Transverse colon (tissue), 4 donors: ENCODE data around the gene IL1RAPL1. TPM values are rescaled to one million over a fixed set of nuclear protein-coding genes. Genes with fewer than 3 reads are reported as not detected.

Source experiments
- DNase-seq: peaks from one replicate; pipeline ENCODE4 v3.0.0-alpha.2; 2019
- H3K27ac ChIP-seq, 4 donors: fragments of 200-600 bp; sonication (generic); 2 replicates each; pipeline ENCODE4 v1.5.1; 2016 to 2018; ENCODE audit warnings: inconsistent platforms in 4 of 4
- H3K27me3 ChIP-seq: fragments of 200-600 bp; sonication (generic); 2 replicates; pipeline ENCODE4 v1.5.1; 2017; ENCODE audit warnings: inconsistent platforms
- H3K36me3 ChIP-seq, 4 donors: fragments of 200-600 bp; sonication (generic); 2 replicates each; pipeline ENCODE4 v1.5.1; 2017 to 2019; ENCODE audit warnings: inconsistent platforms in 4 of 4
- H3K4me1 ChIP-seq, 4 donors: fragments of 200-600 bp; sonication (generic); 2 replicates each; pipeline ENCODE4 v1.5.1; 2017 to 2020; ENCODE audit warnings: inconsistent platforms in 4 of 4
- H3K4me3 ChIP-seq, 4 donors: fragments of 200-600 bp; sonication (generic); 1 replicate in 1 of 4; 2 replicates in 3 of 4; pipeline versions ENCODE4 v1.5.1 to v1.6.1; 2017 to 2019; ENCODE audit warnings: inconsistent platforms in 4 of 4
- H3K9me3 ChIP-seq, 2 donors: fragments of 200-600 bp; sonication (generic); 2 replicates each; pipeline ENCODE4 v1.5.1; 2017 to 2019; ENCODE audit warnings: inconsistent platforms in 2 of 2
- EP300 ChIP-seq: sonication (generic); formaldehyde crosslinking; IDR thresholded peaks from one replicate; pipeline ENCODE4 v1.6.1; 2017; ENCODE audit warnings: antibody characterized with exemption, low read depth
- POLR2A ChIP-seq: fragments of 450-650 bp; IDR thresholded peaks from one replicate; pipeline ENCODE4 v1.6.1; 2016; ENCODE audit warnings: antibody characterized with exemption, mild to moderate bottlenecking, moderate library complexity
- POLR2AphosphoS5 ChIP-seq, 3 donors: sonication (generic); formaldehyde crosslinking; IDR thresholded peaks; one replicate each; pipeline ENCODE4 v1.6.1; 2016; ENCODE audit warnings: antibody characterized with exemption in 3 of 3
- WGBS, 2 donors: methylation state at CpG; one replicate each; pipeline ENCODE4 v1.1.5; 2018; ENCODE audit warnings: low coverage in 1 of 2; 5-methylcytosine and 5-hydroxymethylcytosine counted together
- in situ Hi-C, 4 donors: fragments of 200-750 bp; cut with MboI; loops; one replicate each; pipeline versions ENCODE4 v1.15.0 to v1.15.1; 2017; ENCODE audit warnings: low sequenced_read_pairs in 3 of 4, low pct_ligation_motif_present in 1 of 4, low pct_unique_long_range_greater_than_20kb in 1 of 4
- intact Hi-C: fragments of 100-400 bp; cut with DNase I; formaldehyde crosslinking; loops from one replicate; pipeline ENCODE4 v1.15.1; 2023; ENCODE audit warnings: low total_unique reads
- total RNA-seq, 4 donors: library from RNA; depleted of rRNA; stranded (reverse); fragments of >200 nt; gene quantifications; one replicate each; pipeline ENCODE4 v1.1.0, GENCODE V29; 2016
- TF ChIP-seq, protein P1 (sequence below), 5 experiments: fragments of 200-600 bp in 3 of 5; fragments of 450-650 bp in 2 of 5; sonication (generic) in 3 of 5; IDR thresholded peaks; 1 replicate in 2 of 5; 2 replicates in 3 of 5; pipeline ENCODE4 v1.5.1; 2016 to 2017; ENCODE audit warnings: antibody characterized with exemption in 5 of 5, inconsistent platforms in 3 of 5, mild to moderate bottlenecking in 2 of 5, moderate library complexity in 1 of 5

Gene IL1RAPL1
- total RNA-seq, 4 donors from 2014 or later, result 0.14 to 0.32 (median 0.20) TPM; not detected in 1

DNA sequence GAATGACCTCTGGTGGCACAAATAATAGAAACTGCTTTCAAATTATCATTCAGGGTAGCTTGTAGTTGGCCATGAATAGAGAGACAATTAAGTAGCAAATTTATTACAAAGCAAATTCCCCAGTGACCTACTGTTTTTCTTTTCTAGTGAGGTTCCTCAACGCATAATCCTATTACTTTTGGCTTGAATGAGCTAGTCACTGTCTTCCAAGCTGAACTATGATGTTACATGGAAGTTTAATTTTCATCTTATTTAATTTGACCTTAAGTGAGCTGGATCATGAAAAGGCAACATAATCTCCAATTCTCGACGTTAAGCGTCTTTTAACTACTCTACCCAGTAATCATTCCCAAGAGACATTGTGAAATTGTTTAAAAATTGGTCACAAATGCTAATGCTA, 1280.7 kb downstream of the IL1RAPL1 start:
- Histone ChIP-seq H3K4me1 (no peaks in the 10 kb centered on the region), H3K36me3 (no peaks in the 10 kb centered on the region), H3K27ac (no peak overlapping the region), H3K4me3 (no peak overlapping the region), H3K27me3 (no peaks in the 10 kb centered on the region), H3K9me3 (no peaks in the 10 kb centered on the region)
- intact Hi-C loops, result no loop called here
- DNase-seq, result no peak
- in situ Hi-C loops, result no loop called here
- TF ChIP-seq, protein P1, sequence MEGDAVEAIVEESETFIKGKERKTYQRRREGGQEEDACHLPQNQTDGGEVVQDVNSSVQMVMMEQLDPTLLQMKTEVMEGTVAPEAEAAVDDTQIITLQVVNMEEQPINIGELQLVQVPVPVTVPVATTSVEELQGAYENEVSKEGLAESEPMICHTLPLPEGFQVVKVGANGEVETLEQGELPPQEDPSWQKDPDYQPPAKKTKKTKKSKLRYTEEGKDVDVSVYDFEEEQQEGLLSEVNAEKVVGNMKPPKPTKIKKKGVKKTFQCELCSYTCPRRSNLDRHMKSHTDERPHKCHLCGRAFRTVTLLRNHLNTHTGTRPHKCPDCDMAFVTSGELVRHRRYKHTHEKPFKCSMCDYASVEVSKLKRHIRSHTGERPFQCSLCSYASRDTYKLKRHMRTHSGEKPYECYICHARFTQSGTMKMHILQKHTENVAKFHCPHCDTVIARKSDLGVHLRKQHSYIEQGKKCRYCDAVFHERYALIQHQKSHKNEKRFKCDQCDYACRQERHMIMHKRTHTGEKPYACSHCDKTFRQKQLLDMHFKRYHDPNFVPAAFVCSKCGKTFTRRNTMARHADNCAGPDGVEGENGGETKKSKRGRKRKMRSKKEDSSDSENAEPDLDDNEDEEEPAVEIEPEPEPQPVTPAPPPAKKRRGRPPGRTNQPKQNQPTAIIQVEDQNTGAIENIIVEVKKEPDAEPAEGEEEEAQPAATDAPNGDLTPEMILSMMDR (IDR thresholded peaks at IDR 0.05), result no peak
- no peak for TF ChIP-seq EP300
- no peak for TF ChIP-seq POLR2AphosphoS5 (IDR thresholded peaks at IDR 0.05)
- TF ChIP-seq POLR2A, result no peak
- 84% methylated on average over 4 of the region's 4 CpGs; no CpG with 5 or more reads in 1 of the 2 donors for WGBS, 2 donors

DNA sequence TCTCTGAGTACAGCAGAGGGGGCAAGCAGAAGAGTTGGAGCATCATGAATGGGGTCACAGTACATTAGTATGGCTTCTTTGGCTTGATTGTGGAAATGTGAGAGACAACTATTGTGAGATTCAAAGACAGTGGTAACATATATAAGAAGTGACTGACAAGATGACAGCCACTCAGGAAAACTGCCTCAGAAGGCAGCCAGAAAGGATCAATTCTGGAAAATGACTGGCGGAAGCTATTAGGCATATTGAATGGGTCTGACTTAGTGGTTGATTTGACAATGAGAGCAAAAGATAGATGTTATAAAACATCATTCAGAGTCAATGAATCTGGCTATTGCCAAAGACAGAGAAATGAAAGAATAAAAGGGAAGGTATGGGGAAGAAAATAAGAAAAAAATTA, 1282.6 kb downstream of the IL1RAPL1 start:
- intact Hi-C loops (no loop called here), in situ Hi-C loops (no loop called here)
- Histone ChIP-seq H3K9me3 (no peaks in the 10 kb centered on the region), H3K36me3 (no peaks in the 10 kb centered on the region), H3K4me3 (no peak overlapping the region), H3K27ac (no peak overlapping the region), H3K4me1 (no peaks in the 10 kb centered on the region), H3K27me3 (no peaks in the 10 kb centered on the region)
- TF ChIP-seq, protein P1 (IDR thresholded peaks at IDR 0.05), result no peak
- TF ChIP-seq POLR2AphosphoS5 (IDR thresholded peaks at IDR 0.05), result no peak
- no peak for TF ChIP-seq POLR2A
- TF ChIP-seq EP300, result no peak
- 97% methylated on average over 1 of the region's 1 CpG; no CpG with 5 or more reads in 1 of the 2 donors for WGBS, 2 donors
- DNase-seq, result no peak

DNA sequence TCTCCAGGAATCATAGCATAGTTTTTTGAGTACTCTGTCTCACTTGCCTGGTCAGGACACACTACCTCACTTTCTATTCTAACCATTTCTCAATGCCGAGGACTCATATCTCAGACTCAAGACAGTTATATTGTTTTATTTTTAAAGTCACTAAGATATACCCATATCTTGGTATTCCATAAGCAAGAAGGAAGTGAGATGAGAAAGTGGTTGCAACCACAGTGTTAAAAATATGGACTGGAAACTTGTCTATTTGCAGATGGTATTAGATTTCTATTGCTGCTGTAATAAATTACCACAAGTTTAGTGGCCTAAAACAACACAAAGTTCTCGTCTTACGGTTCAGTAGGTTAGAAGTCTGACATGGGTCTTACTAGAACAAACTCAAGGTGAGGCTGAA, 1283.4 kb downstream of the IL1RAPL1 start:
- TF ChIP-seq POLR2A (no peak), POLR2AphosphoS5 (IDR thresholded peaks at IDR 0.05) (no peak), EP300 (no peak)
- TF ChIP-seq, protein P1 (IDR thresholded peaks at IDR 0.05), result no peak

DNA sequence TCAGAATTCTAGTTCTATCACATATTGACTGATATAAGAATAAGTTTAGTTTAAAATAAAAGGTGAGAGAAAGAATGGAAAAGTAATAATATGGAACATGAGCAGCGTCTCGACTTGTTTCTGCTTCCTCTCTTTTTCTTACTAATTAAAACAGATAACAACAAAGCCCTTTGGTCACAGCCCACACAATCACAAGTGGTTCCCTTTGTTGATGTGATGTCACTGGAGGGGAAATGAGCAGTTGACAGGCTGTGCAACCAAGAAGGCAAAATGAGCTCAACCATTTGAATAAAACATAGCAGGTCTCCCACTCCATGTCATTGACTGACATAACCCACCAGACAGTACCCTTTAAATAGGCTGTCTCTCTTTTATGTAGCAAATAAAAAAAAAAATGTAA, 1285.6 kb downstream of the IL1RAPL1 start:
- no peak overlapping the region for H3K27ac ChIP-seq
- intact Hi-C loops, result no loop called here
- in situ Hi-C loops, result no loop called here
- H3K4me3 ChIP-seq, result no peak overlapping the region
- H3K36me3 ChIP-seq, result no peaks in the 10 kb centered on the region
- no peaks in the 10 kb centered on the region for H3K27me3 ChIP-seq
- no peak for DNase-seq
- no peaks in the 10 kb centered on the region for H3K4me1 ChIP-seq
- 68 to 100% methylated on average over 2 of the region's 2 CpGs for WGBS, 2 donors
- TF ChIP-seq EP300 (no peak), POLR2AphosphoS5 (IDR thresholded peaks at IDR 0.05) (no peak), POLR2A (no peak)
- TF ChIP-seq, protein P1 (IDR thresholded peaks at IDR 0.05), result no peak
- H3K9me3 ChIP-seq, result no peaks in the 10 kb centered on the region

More for the DNA sequence above, 1283.4 kb downstream of the IL1RAPL1 start:
- no peak overlapping the region for H3K27ac ChIP-seq
- in situ Hi-C loops, result no loop called here
- intact Hi-C loops, result no loop called here
- H3K27me3 ChIP-seq, result no peaks in the 10 kb centered on the region
- no peaks in the 10 kb centered on the region for H3K9me3 ChIP-seq
- H3K4me3 ChIP-seq, result no peak overlapping the region
- H3K36me3 ChIP-seq, result no peaks in the 10 kb centered on the region
- DNase-seq, result no peak
- H3K4me1 ChIP-seq, result no peaks in the 10 kb centered on the region
- 70 to 100% methylated on average over 1 to 3 of the region's 3 CpGs for WGBS, 2 donors
